Femur (tissue), 1 donor: ENCODE data around the gene PSTPIP2.
"Not testable (repeated sequence)": the region's sequence is repeated elsewhere in the genome, so short reads cannot be mapped to it uniquely, and the experiment has no call there.

ENCODE experiments used
- DNase-seq: peaks from one replicate; pipeline ENCODE4 v3.0.0-alpha.2; 2017

The PSTPIP2 gene

GRCh38 chr18:45976974-45977373 lies 95.1 kb downstream of the PSTPIP2 start:
- no peak for DNase-seq

- DNase-seq, result no peak
Observed at GRCh38 chr18:45976566-45976965, 95.5 kb downstream of the PSTPIP2 start.

- DNase-seq, result peak; percentile 57
Observed at GRCh38 chr18:45974088-45974536, 97.9 kb downstream of the PSTPIP2 start.

GRCh38 chr18:45967007-45967706 lies 104.9 kb downstream of the PSTPIP2 start, which contains the start of gene EPG5:
TSS of gene EPG5 (minus strand) at chr18:45967329. CDS start at chr18:45967239, 90 bp downstream.
- peak; percentile 97 for DNase-seq

- DNase-seq, result not testable (repeated sequence)
Observed at GRCh38 chr18:45964913-45965312, 107.1 kb downstream of the PSTPIP2 start.

- DNase-seq, result no peak
Observed at GRCh38 chr18:45962866-45963265, 109.2 kb downstream of the PSTPIP2 start.

GRCh38 chr18:45962461-45962860 lies 109.6 kb downstream of the PSTPIP2 start:
- no peak for DNase-seq

- not testable (repeated sequence) for DNase-seq
Observed at GRCh38 chr18:45959484-45959883, 112.6 kb downstream of the PSTPIP2 start.

- DNase-seq, result no peak
Observed at GRCh38 chr18:45958730-45959129, 113.3 kb downstream of the PSTPIP2 start.

- no peak for DNase-seq
Observed at GRCh38 chr18:45958027-45958426, 114.0 kb downstream of the PSTPIP2 start.

GRCh38 chr18:45957100-45957499 lies 115.0 kb downstream of the PSTPIP2 start:
- DNase-seq, result no peak

- no peak for DNase-seq
Observed at GRCh38 chr18:45954070-45954934, 117.8 kb downstream of the PSTPIP2 start.

- no peak for DNase-seq
Observed at GRCh38 chr18:45951016-45951714, 120.9 kb downstream of the PSTPIP2 start.

GRCh38 chr18:45945669-45946068 lies 126.4 kb downstream of the PSTPIP2 start:
- no peak for DNase-seq

GRCh38 chr18:45940724-45941123 lies 131.3 kb downstream of the PSTPIP2 start:
- DNase-seq, result no peak

- no peak for DNase-seq
Observed at GRCh38 chr18:45939236-45939635, 132.8 kb downstream of the PSTPIP2 start.

- DNase-seq, result no peak
Observed at GRCh38 chr18:45938488-45938935, 133.5 kb downstream of the PSTPIP2 start.

GRCh38 chr18:45935591-45936335 lies 136.3 kb downstream of the PSTPIP2 start:
- DNase-seq, result no peak
